COR-L47 (cell line): ENCODE measurements around the gene LRRC28.

Experiments used
- DNase-seq: peaks from one replicate; lab custom pipeline; 2025; lab: John Stamatoyannopoulos, UW

Gene LRRC28

GRCh38 chr15:99249270-99249841 lies 1.9 kb upstream of the LRRC28 start, which contains the start of gene TTC23:
TTC23 (minus strand) TSS chr15:99249581; CDS start chr15:99228712, 20,869 bp downstream.
- DNase-seq = no peak

- no peak for DNase-seq
Observed at GRCh38 chr15:99250001-99250400, 1.3 kb upstream of the LRRC28 start.

DNA sequence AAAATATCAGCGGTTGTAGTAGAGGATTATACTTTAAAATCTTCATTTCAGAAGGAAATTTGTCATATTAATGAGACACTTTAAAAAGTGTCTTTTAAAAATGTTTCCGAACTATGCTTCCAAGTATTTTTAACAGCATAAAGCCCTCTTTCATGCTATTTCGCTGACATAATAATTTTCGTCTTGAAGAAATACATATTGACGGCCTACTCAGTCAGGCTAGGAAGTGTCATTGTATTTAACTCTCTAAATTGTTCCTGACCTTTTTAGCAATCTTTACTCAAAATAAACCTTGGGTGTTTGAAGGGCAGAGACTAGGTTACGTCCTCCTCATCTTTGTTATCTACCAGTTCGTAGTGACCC lies 806 bp upstream of the LRRC28 start:
- DNase-seq = no peak

GRCh38 chr15:99252326-99252725 lies 1.0 kb downstream of the LRRC28 start:
- DNase-seq = no peak

- no peak for DNase-seq
Observed at GRCh38 chr15:99253381-99254090, 2.3 kb downstream of the LRRC28 start.

- no peak for DNase-seq
Observed at GRCh38 chr15:99257107-99257750, 5.9 kb downstream of the LRRC28 start.

DNA sequence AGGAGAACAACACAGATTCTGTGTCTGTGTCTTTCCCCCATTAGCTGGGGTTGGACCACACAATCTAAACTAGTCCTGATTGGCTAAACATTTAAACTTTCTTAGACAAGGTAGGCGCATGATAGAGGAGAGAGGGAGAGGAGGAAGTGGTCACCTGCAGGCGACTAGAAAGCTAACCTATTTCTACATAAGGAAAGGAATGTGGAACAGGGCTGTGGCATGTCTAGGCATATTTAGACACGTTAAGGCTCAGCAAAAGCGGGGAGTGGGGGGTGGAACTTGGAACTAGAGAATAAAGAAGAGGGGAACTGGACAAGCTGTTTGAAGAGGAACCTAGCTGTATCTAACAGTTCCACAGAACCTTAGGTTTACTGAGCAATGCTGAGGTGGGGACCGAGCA lies 12.8 kb downstream of the LRRC28 start:
- DNase-seq = no peak

GRCh38 chr15:99265541-99266070 lies 14.3 kb downstream of the LRRC28 start:
- DNase-seq = no peak

DNA sequence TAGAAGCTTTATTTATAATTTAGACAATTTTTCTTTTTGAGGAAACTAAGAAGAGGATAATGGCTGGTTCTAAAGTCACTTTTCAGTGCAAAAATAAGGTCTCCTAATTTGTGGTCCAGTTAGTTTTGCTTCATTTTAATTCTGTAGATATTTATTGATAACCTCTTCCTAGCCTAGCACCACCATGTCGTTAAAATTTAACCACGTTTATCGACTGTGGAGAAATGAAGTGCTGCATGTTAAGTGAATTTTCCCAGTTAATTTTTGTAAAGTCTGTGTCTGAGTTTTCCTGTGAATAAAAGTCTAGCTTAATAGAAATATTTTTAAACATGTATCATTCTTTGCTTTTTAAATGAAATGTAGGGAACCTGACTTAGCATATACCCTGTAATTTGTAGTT lies 16.7 kb downstream of the LRRC28 start:
- no peak for DNase-seq

DNA sequence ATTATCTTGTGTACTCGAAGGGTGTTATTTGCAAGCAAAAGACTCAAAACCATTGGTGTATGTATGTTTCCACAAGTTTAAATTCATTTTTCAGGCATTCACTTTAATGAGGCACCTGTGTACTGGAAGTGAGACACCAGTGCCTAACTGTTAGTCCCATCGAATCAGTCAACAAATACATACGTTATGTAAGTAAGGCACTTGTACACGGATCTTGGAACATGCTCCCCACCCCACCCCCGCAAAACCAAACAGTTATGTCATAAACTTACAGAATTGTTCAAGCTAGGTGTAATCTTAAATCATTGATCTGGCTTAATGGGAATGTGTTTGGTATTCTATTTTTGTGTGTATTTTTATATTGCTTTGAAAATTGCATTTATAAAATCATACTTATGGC lies 17.1 kb downstream of the LRRC28 start:
- DNase-seq = no peak

DNA sequence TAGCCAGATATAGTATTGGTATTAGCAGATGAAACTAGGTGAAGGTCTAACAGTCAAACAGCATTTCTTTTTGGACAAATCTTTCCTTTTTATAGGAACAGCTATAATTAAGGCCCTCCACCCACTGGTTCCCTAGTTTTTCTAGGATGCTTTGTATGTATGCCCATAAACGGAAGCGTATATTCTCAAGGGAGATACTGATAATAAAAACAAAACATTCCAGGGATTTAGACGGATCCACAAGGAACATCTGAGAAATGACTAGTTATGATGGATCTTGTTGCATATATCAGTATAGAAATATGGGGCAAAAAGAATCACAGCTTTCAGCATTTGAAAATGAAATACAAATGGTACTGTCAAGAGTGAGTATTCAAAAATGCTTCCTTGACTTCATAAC lies 22.5 kb downstream of the LRRC28 start:
- no peak for DNase-seq

- no peak for DNase-seq
Observed at GRCh38 chr15:99275061-99275460, 23.8 kb downstream of the LRRC28 start.

- DNase-seq = no peak
Observed at GRCh38 chr15:99275525-99276128, 24.3 kb downstream of the LRRC28 start.

DNA sequence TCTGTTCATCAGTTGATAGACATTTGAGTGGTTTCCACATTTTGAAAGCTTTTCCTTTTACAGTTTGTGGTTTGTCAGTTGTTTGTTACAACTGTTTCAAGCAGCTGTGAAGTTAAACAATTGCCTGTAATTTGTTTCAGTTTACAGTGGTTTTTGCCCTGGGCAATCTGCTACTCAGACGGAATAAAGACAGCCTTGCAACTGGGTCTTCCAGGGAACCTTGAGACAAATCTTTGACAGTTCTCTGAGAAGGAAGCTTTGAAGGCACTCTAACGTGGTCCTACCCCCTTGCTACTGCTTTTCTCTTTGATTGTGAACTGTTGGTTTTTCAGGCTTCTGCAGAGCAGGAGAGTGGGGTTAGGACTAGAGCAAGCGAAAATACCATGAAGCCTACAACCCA lies 28.0 kb downstream of the LRRC28 start:
- DNase-seq = no peak

DNA sequence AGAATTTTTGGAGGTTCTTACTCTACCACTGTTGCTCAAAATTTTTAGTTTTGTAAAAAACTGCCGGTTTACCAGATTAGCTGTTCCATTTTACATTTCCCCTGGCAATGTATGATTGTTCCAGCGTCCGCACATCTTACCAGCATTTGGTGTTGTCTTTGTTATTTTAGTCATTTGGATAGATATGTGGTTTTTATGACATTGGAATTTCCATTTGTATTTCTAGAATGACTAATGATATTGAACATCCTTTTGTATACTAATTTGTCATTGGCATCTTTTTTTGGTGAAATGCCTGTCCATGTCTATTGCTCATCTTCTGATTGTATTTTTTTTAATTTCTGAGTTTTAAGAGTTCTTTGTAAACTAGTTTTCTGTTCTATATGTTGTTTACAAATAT lies 28.5 kb downstream of the LRRC28 start:
- DNase-seq = no peak

GRCh38 chr15:99282121-99282520 lies 30.8 kb downstream of the LRRC28 start:
- DNase-seq = no peak

GRCh38 chr15:99282586-99282985 lies 31.3 kb downstream of the LRRC28 start:
- DNase-seq = no peak

GRCh38 chr15:99283717-99284116 lies 32.4 kb downstream of the LRRC28 start:
- no peak for DNase-seq

DNA sequence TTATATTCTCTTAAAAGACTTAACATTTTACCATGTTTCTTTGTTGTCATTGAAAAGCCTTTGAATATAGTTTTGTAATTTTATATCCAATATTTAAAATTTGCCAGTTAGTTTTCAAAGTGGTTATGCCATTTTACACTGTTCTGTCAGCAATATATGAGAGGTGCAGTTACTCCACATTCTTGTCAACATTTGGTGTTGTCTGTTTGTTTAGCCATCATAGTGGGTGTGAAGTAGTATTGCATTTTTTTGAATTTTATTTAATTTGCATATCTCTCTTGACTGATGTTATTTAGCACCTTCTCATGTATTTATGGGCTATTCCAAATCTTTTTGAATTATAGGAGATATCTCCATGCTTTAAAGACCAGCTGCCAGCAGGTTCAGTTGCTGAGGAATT lies 40.4 kb downstream of the LRRC28 start:
- DNase-seq = no peak

GRCh38 chr15:99295840-99296239 lies 44.6 kb downstream of the LRRC28 start:
- no peak for DNase-seq

DNA sequence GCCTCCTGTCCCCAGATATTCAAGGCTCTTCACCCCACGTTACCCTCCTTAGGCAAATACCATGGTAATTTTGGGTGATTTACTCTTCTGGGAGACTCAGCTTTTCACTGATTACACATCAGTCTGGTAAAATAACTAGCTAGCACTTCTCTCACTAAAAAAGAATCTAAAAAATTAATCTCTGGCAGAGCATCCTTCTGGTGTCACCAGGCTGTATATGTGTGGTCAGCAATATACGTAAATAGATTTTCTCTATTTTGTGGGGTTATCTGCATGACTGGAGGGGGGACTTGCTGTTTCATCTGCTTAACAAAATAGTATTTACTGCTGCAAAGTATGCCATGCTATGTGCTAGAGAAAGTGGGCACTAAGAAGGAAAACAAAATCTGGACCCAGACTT lies 45.1 kb downstream of the LRRC28 start:
- DNase-seq = no peak

- no peak for DNase-seq
Observed at GRCh38 chr15:99303907-99304306, 52.6 kb downstream of the LRRC28 start.
